T-helper 1 cell treated with Interleukin-12 subunit alpha and Interleukin-12 subunit beta and Interleukin-4 antibody, amounts not matched to agents 30 ng/mL and 1 ng/mL, for 36 hours (primary cell): ENCODE measurements around the gene PRRT3. TPM values are rescaled to one million over a fixed set of nuclear protein-coding genes. Genes with fewer than 3 reads are reported as not detected.

Experiments used
- intact Hi-C: fragments of 100-400 bp; cut with micrococcal nuclease; formaldehyde crosslinking; loops from one replicate; pipeline ENCODE4 v1.15.1; 2024
- total RNA-seq: library from RNA; stranded (reverse); gene quantifications from 2 replicates; pipeline ENCODE4 v1.2.3, GENCODE V29; 2022

PRRT3 gene
- 10.6 and 13.4 TPM in 2 replicates for total RNA-seq

DNA sequence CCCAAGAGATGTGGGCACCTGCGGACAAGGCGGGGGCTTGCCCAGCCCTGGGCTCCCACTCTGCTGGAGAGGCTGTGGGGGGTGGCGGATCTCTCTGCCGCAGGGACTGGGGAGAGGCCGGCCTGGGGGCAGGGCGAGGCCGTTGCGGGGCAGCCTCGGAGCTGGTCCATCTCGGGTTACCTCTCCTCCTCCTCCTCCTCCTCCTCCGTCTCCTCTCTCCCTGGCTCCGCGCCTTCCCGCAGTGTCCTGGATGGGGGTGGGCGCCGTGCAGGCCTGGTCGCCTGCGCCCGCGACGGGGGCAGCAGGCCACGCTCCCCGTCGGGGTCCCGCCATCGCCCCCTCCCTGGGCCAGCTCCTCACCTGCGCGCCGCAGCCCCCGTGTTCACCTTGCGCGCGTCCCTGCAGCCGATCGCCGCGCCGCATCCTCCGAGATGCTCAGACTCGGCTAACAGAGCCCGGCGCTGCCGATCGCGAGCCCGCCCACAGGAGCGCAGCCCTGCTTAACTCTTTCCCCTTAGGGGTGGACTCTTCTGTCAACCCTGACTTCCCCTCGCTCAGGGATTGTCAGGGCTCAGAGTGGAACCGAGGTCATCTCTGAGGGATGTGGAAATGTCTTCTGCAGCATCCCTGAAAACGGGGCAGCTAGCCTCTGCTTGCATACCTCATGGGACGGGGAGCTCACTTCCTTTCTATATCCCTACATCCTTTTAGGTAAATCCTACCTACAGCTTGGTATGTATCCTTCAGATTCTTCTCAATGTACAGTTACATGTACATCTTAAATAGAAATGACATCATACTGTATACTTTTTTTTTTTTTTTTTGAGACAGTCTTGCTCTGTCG is at the start of gene PRRT3:
TSS of gene PRRT3 (minus strand) at position 447 of the 844 bp plus-strand sequence. CDS start 2,293 bp downstream, outside the sequence.
- intact Hi-C loops, result loop anchor here (1.0 to 2.0 kb wide), 3 partner anchors 18 to 74 kb away; partner anchors contain the start of gene FANCD2

DNA sequence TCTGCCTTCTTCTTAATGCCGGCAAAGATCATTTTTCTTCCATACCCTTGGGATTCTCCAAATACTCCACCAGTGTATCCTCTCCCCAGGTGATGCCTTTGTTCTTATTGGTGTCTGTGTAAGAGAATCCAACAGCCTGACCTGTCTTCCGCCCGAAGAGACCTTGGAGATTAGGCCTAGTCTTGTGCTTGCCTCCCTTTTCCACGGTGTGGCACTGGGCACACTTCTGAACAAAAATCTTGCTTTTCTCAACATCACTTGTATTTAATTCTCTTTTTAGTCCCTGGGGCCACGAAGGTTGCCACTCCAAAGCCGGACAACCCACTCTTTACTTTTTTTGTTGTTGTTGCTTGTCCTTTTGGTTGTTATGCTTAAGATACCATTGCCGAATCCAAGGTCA is 48.5 kb upstream of the PRRT3 start:
- intact Hi-C loops, result no loop called here

DNA sequence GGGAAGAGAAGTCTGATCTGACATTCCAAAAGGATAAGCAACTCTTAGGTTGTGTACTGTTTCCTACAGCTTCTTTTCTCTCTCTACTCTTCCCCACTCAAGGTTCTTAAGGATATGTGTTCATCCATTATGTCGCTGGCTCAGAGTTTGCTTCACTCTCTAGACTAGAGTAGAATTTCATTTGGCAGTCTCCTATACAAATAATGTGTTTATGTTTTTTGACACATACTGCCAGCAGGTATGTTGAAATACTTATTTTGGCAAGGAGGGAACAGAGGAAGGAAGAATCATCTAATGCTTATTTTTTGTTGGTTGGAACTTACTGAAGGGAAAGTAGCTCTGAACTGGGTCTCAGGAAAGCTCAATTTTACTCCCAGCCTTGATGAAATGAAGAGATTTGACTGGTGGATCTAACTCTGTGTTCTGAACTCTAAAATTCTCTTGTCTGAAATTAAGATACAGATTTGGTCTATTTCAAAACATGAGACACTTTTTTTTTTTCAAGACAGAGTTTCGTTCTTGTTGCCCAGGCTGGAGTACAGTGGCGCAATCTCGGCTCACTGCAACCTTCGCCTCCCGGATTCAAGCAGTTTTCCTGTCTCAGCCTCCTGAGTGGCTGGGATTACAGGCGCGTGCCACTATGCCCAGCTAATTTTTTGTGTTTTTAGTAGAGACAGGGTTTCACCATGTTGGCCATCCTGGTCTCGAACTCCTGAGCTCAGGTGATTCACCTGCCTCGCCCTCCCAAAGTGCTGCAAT is 42.1 kb upstream of the PRRT3 start:
- intact Hi-C loops, result no loop called here

- intact Hi-C loops, result loop anchor here (1.0 to 5.0 kb wide), 12 partner anchors 40 to 1024 kb away; partner anchors contain the start of genes BRK1, BRPF1, CRELD1 and JAGN1
These were observed 34.1 kb upstream of the PRRT3 start for GRCh38 chr3:9986230-9986725.

DNA sequence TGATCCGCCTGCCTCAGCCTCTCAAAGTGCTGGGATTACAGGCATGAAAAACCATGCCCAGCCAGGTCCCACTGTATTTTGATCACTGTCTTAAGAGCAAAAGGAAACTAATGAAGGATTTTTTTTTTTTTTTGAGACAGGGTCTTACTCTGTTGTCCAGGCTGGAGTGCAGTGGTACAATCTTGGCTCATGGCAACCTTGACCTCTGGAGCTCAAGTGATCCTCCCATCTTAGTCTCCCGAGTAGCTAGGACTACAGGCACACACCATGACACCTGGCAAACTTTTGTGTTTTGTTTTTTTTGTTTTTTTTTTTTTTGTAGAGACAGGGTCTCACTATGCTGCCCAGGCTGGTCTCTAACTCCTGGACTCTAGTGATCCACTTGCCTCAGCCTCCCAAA is 28.0 kb upstream of the PRRT3 start:
- intact Hi-C loops, result no loop called here

GRCh38 chr3:9978710-9979305 is 26.6 kb upstream of the PRRT3 start:
- intact Hi-C loops, result no loop called here

DNA sequence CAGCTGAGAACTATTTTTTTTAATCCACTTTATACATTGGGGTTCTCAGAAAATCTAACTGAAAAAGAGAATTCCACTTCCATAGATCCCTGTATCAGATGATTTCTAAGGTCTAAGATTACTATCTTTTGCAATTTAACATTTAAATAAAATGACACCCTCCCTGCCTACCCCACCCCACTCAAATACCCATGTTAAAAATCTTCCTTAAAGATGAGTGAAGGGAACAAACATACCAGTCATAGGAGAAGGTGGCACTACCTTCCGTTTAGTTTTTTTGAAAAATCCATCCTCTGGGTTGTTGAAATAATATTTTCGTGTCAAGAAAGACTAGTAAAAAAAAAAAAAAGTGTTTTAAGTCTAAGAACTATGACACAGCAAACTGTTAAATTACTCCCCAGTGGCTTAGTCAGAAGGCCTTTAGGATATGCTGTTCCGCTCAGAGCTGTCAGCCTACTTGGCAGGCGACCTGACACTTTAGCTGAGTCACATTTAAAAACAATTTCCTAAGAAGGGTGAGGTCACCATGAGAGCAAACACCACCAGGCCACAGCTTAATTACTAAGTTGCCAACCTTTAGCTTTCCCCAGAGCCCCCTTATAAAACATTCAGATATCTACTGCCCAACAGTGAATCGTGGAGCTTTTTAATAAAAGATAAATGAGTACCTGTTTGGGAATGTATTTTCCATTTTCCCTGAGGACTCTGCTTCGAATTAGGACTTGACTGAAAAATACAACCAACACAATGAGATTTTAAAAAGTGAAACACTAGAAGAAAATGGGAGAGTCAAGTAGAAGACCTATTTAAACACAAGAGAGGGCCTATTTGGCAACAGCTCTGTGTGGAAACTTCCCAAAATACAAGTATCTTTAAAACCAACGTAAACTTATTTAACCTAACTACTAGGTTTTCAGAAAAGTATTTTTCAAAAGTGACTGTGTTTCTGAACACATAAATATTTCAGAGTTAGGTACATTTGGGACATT is 24.8 kb upstream of the PRRT3 start:
- intact Hi-C loops, result no loop called here

GRCh38 chr3:9970020-9970652 is 17.9 kb upstream of the PRRT3 start:
- intact Hi-C loops, result no loop called here

DNA sequence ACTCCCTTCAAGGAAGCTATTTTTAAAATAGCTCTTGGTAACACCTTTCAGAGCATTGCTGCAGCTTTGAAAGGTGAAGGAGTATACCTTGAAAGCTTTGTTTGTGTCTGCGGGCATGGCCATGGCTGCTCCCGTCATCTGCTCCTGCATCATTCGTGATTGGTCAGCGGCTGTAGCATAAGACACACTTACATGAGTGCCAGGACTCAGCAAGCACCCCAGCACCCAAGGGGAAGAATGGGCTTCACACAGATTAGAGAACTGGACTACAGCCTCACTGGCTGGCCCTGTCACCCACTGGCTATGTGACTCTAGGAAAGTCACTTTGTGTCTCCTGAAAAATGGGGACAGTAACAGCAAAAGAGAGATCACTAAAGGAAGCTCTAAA is 17.4 kb upstream of the PRRT3 start:
- intact Hi-C loops, result no loop called here

- intact Hi-C loops, result no loop called here
These were observed 14.6 kb upstream of the PRRT3 start for GRCh38 chr3:9966841-9967240.

DNA sequence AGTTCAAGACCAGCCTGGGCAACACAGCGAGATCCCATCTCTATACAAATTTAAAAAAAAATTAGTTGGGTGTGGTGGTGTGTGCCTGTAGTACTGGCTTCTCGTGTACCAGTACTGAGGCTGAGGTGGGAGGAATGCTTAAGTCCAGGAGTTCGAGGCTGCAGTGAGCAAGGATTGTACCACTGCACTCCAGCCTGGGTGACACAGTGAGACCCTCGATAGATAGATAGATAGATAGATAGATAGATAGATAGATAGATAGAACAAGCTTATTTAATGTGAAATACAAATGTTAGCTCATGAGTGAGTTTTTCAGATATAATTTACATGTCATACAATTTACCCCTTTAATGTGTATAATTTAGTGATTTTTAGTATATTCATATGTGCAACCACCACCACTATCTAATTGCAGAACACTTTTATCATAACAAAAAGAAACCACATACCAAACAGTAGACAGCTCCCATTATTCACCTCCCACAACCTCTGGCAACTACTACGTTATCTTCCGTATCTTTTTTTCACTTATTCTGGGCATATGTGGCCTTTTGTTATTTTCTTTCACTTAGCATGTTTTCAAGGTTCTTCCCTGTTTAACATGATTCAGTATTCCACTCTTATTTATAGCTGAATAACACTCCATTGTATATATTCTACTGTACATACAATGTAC is 13.1 kb upstream of the PRRT3 start:
- intact Hi-C loops, result no loop called here

DNA sequence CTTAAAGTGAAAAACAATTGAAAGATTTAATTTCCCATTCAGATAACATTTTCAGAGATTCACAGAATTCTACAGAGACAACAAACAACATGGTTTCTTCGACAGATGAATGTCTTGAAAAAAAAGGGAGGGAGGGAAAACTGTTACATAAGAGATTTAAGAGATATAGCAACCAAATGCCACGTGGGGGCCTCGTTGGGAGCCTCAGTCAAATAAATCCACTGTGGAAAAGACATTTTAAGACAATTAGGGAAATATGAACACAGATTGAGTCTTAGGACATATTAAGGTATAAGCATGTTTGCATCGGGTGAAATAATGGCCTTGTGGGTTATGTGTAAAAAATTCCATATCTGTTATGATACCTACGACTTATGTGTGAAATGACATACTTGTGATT is 5.0 kb upstream of the PRRT3 start:
- intact Hi-C loops, result no loop called here

- intact Hi-C loops, result no loop called here
These were observed 3.6 kb upstream of the PRRT3 start for GRCh38 chr3:9955611-9956352.

GRCh38 chr3:9955067-9955502 is 2.9 kb upstream of the PRRT3 start:
- intact Hi-C loops, result no loop called here

DNA sequence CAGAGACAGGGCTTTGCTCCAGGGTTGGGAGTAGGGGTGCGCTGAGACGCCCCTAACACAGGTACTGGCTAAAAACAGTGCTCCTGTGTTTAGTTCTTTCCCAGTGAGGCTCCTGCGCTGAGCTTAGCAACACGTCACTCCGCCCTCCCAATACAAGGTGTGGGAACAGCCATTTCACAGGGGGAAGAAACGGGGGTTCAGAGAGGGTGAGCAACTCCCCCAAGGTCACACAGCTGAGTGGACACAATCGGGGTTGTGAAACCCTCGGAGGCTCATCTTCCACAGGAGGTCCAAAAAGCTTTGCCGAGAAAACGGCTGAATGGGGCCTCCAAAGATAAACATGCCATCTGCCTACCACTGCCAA is 628 bp downstream of the PRRT3 start:
- intact Hi-C loops, result no loop called here

DNA sequence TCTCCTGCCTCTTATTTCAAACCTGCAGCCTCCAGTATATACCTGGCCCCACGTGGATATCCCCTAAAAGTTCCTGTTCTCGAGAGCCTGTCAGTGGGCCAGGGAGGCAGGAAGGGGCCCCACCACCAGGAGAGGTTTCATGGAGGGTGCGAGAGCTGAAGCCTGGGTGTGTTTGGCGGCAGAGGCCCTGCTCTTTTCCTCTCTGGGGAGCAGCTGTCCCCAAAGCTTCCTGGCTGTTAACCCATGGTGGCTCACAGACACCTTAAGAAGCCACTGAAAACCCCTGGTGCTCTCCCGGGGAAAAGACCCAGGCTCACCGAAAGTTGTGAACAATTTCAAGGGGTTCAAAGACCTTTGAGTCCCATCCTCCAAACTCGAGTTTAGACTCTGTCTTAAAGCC is 1.1 kb downstream of the PRRT3 start:
- intact Hi-C loops, result no loop called here

GRCh38 chr3:9949626-9950025 is 2.6 kb downstream of the PRRT3 start:
- intact Hi-C loops, result no loop called here

DNA sequence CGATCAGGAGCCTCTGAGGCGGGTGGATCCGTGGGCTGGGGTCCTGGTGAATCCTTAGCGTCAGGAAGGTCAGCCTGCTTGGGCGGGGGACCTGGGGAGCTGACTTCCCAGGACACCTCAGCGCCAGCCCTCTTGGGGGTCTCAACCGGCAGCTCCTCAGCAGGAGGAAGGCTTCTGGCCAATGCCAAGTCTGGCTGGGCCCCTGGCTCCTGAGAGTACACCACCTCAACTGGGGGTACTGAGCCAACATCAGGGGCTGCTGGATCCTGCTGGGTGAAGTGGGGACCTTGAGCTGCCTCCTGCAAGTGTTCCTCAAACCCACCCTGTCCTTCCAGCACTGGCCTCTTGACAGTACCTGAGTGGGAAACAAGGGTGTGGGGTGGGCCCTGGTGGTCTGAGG is 3.1 kb downstream of the PRRT3 start:
- intact Hi-C loops, result no loop called here

DNA sequence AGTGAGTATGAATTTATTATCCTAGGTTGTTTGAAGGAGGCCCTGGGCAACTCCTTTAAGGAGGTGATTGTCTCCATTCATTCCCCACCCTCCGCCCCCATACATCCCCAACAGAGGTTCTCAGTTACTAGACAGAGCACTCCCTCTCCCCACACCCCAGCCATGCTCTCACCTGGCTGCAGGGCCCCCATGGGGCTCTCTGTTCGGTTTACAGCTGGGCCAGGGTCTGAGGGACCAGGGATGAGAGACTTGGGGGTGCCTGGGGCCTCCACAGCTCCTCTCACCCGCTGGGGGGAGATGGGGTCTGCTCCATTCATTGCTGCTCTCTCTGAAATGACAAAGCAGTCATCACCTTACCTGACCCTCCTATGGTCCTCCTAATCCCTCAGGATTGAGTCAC is 3.6 kb downstream of the PRRT3 start:
- intact Hi-C loops, result no loop called here
